Testis (tissue), 2 donors: ENCODE data around the gene CCM2L.

Experiments
- CTCF ChIP-seq, 3 experiments: fragments of 450-650 bp in 2 of 3; fragments of 200-600 bp in 1 of 3; sonication (generic) in 1 of 3; IDR thresholded peaks; one replicate each; pipeline ENCODE4 v1.5.1; 2016 to 2019; ENCODE audit warnings: antibody characterized with exemption in 3 of 3, mild to moderate bottlenecking in 2 of 3, moderate library complexity in 1 of 3
- POLR2A ChIP-seq: fragments of 450-650 bp; IDR thresholded peaks from one replicate; pipeline ENCODE4 v1.6.1; 2017; ENCODE audit warnings: antibody characterized with exemption, mild to moderate bottlenecking, moderate library complexity

- no peak for TF ChIP-seq POLR2A
- TF ChIP-seq CTCF (IDR thresholded peaks at IDR 0.05) = no peak
Measured at GRCh38 chr20:32078322-32078721, 68.1 kb downstream of the CCM2L start.
